Mesodermal cell (in vitro differentiated cells): ENCODE results near the gene PDZD2.

Experiments used
- H3K27ac ChIP-seq: 2 replicates; pipeline ENCODE4 v1.7.0; 2013; ENCODE audit warnings: mild to moderate bottlenecking, low read depth, low read length, moderate library complexity; ENCODE audit not compliant: severe bottlenecking
- H3K36me3 ChIP-seq: 2 replicates; pipeline ENCODE4 v1.7.1; 2013; ENCODE audit warnings: mild to moderate bottlenecking, low read length, moderate library complexity; ENCODE audit not compliant: control insufficient read depth, insufficient read depth
- H3K4me1 ChIP-seq: one replicate; pipeline ENCODE4 v1.7.1; 2013; ENCODE audit warnings: mild to moderate bottlenecking, low read length; ENCODE audit not compliant: insufficient read depth, control insufficient read depth, poor library complexity, severe bottlenecking
- H3K4me3 ChIP-seq: 2 replicates; pipeline ENCODE4 v1.7.0; 2013; ENCODE audit warnings: low read length, control low read depth, mild to moderate bottlenecking; ENCODE audit not compliant: insufficient read depth, poor library complexity, severe bottlenecking; ENCODE audit errors: extremely low read depth
- H3K9me3 ChIP-seq: 2 replicates; pipeline ENCODE4 v1.7.1; 2013; ENCODE audit warnings: mild to moderate bottlenecking, low read length, moderate library complexity; ENCODE audit not compliant: control insufficient read depth
- whole genome bisulfite sequencing, 2 experiments: methylation state at CpG; one replicate each; pipeline ENCODE4 v1.1.5; 2013; ENCODE audit warnings: missing lambda C conversion rate in 2 of 2; ENCODE audit not compliant: insufficient coverage in 2 of 2; 5-methylcytosine and 5-hydroxymethylcytosine counted together

Gene PDZD2

GRCh38 chr5:32135086-32135485, 496.2 kb downstream of the PDZD2 start:
- Histone ChIP-seq H3K4me3 (no peak overlapping the region), H3K4me1 (no peaks in the 10 kb centered on the region), H3K9me3 (no peaks in the 10 kb centered on the region), H3K36me3 (peaks cover 82% of the 10 kb centered on the region), H3K27ac (no peak overlapping the region)
- no CpG with 5 or more reads among the region's 1 CpG for WGBS, 2 experiments

GRCh38 chr5:32136342-32136741, 497.4 kb downstream of the PDZD2 start:
- Histone ChIP-seq H3K4me1 (no peaks in the 10 kb centered on the region), H3K4me3 (no peak overlapping the region), H3K27ac (no peak overlapping the region), H3K36me3 (peaks cover 86% of the 10 kb centered on the region), H3K9me3 (no peaks in the 10 kb centered on the region)
- 90 to 96% methylated on average over 3 of the region's 7 CpGs for WGBS, 2 experiments

GRCh38 chr5:32138839-32139493, 500.0 kb downstream of the PDZD2 start:
- Histone ChIP-seq H3K36me3 (peaks cover 75% of the 10 kb centered on the region), H3K9me3 (no peaks in the 10 kb centered on the region), H3K27ac (no peak overlapping the region), H3K4me1 (no peaks in the 10 kb centered on the region), H3K4me3 (no peak overlapping the region)
- WGBS, 2 experiments = 100% methylated on average over 3 of the region's 7 CpGs

GRCh38 chr5:32143617-32144377, 504.9 kb downstream of the PDZD2 start:
- Histone ChIP-seq H3K9me3 (no peaks in the 10 kb centered on the region), H3K36me3 (peaks cover 62% of the 10 kb centered on the region), H3K27ac (no peak overlapping the region), H3K4me1 (no peaks in the 10 kb centered on the region), H3K4me3 (no peak overlapping the region)
- 87 to 89% methylated on average over 3 of the region's 6 CpGs for WGBS, 2 experiments

- H3K27ac ChIP-seq = no peak overlapping the region
- no peaks in the 10 kb centered on the region for H3K9me3 ChIP-seq
- 96 to 100% methylated on average over 2 to 3 of the region's 5 CpGs for WGBS, 2 experiments
- no peaks in the 10 kb centered on the region for H3K4me1 ChIP-seq
- H3K4me3 ChIP-seq = no peak overlapping the region
- peaks cover 58% of the 10 kb centered on the region for H3K36me3 ChIP-seq
Observed at GRCh38 chr5:32144378-32145207, 505.7 kb downstream of the PDZD2 start.

- 83 to 92% methylated on average over 1 of the region's 2 CpGs for WGBS, 2 experiments
- no peak overlapping the region for H3K4me3 ChIP-seq
- no peaks in the 10 kb centered on the region for H3K9me3 ChIP-seq
- no peaks in the 10 kb centered on the region for H3K4me1 ChIP-seq
- peaks cover 51% of the 10 kb centered on the region for H3K36me3 ChIP-seq
- no peak overlapping the region for H3K27ac ChIP-seq
Observed at GRCh38 chr5:32145378-32145777, 506.4 kb downstream of the PDZD2 start.

GRCh38 chr5:32147236-32147635, 508.3 kb downstream of the PDZD2 start:
- 86 to 90% methylated on average over 1 of the region's 3 CpGs for WGBS, 2 experiments
- Histone ChIP-seq H3K4me3 (no peak overlapping the region), H3K27ac (no peak overlapping the region), H3K4me1 (no peaks in the 10 kb centered on the region), H3K36me3 (peaks cover 48% of the 10 kb centered on the region), H3K9me3 (no peaks in the 10 kb centered on the region)

GRCh38 chr5:32147959-32148358, 509.0 kb downstream of the PDZD2 start:
- Histone ChIP-seq H3K36me3 (peaks cover 53% of the 10 kb centered on the region), H3K4me3 (no peak overlapping the region), H3K9me3 (no peaks in the 10 kb centered on the region), H3K27ac (no peak overlapping the region), H3K4me1 (no peaks in the 10 kb centered on the region)
- 95 to 100% methylated on average over 2 of the region's 4 CpGs for WGBS, 2 experiments

GRCh38 chr5:32150366-32150765, 511.4 kb downstream of the PDZD2 start:
- no peaks in the 10 kb centered on the region for H3K9me3 ChIP-seq
- WGBS, 2 experiments = 83% methylated on average over 1 of the region's 1 CpG; no CpG with 5 or more reads in 1 of the 2 experiments
- no peaks in the 10 kb centered on the region for H3K4me1 ChIP-seq
- no peak overlapping the region for H3K4me3 ChIP-seq
- H3K36me3 ChIP-seq = peaks cover 45% of the 10 kb centered on the region
- no peak overlapping the region for H3K27ac ChIP-seq

GRCh38 chr5:32151198-32151597, 512.3 kb downstream of the PDZD2 start:
- Histone ChIP-seq H3K4me1 (no peaks in the 10 kb centered on the region), H3K4me3 (no peak overlapping the region), H3K9me3 (no peaks in the 10 kb centered on the region), H3K36me3 (peaks cover 41% of the 10 kb centered on the region), H3K27ac (no peak overlapping the region)
- WGBS, 2 experiments = 90 to 96% methylated on average over 3 to 4 of the region's 6 CpGs
